ENCODE data around the gene SATB2.

- TF ChIP-seq, protein P1, sequence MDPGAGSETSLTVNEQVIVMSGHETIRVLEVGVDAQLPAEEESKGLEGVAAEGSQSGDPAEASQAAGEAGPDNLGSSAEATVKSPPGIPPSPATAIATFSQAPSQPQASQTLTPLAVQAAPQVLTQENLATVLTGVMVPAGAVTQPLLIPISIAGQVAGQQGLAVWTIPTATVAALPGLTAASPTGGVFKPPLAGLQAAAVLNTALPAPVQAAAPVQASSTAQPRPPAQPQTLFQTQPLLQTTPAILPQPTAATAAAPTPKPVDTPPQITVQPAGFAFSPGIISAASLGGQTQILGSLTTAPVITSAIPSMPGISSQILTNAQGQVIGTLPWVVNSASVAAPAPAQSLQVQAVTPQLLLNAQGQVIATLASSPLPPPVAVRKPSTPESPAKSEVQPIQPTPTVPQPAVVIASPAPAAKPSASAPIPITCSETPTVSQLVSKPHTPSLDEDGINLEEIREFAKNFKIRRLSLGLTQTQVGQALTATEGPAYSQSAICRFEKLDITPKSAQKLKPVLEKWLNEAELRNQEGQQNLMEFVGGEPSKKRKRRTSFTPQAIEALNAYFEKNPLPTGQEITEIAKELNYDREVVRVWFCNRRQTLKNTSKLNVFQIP (CRISPR knock-in tag; IDR thresholded peaks at IDR 0.05; ENCODE audit: borderline replicate concordance, low read depth) = no peak
- TF ChIP-seq, protein P2, sequence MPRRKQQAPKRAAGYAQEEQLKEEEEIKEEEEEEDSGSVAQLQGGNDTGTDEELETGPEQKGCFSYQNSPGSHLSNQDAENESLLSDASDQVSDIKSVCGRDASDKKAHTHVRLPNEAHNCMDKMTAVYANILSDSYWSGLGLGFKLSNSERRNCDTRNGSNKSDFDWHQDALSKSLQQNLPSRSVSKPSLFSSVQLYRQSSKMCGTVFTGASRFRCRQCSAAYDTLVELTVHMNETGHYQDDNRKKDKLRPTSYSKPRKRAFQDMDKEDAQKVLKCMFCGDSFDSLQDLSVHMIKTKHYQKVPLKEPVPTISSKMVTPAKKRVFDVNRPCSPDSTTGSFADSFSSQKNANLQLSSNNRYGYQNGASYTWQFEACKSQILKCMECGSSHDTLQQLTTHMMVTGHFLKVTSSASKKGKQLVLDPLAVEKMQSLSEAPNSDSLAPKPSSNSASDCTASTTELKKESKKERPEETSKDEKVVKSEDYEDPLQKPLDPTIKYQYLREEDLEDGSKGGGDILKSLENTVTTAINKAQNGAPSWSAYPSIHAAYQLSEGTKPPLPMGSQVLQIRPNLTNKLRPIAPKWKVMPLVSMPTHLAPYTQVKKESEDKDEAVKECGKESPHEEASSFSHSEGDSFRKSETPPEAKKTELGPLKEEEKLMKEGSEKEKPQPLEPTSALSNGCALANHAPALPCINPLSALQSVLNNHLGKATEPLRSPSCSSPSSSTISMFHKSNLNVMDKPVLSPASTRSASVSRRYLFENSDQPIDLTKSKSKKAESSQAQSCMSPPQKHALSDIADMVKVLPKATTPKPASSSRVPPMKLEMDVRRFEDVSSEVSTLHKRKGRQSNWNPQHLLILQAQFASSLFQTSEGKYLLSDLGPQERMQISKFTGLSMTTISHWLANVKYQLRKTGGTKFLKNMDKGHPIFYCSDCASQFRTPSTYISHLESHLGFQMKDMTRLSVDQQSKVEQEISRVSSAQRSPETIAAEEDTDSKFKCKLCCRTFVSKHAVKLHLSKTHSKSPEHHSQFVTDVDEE (CRISPR knock-in tag; IDR thresholded peaks at IDR 0.05) = no peak
- TF ChIP-seq OSR1 (CRISPR knock-in tag; IDR thresholded peaks at IDR 0.05) (no peak), CREB5 (CRISPR knock-in tag; IDR thresholded peaks at IDR 0.05; ENCODE audit: low read depth) (no peak), PATZ1 (CRISPR knock-in tag; IDR thresholded peaks at IDR 0.05; ENCODE audit: borderline replicate concordance) (no peak), ZNF565 (CRISPR knock-in tag; conservative IDR thresholded peaks at IDR 0.05; ENCODE audit: low read depth) (no peak), ARNTL (CRISPR knock-in tag; IDR thresholded peaks at IDR 0.05; ENCODE audit: borderline replicate concordance, low read depth) (no peak), GLIS3 (CRISPR knock-in tag; IDR thresholded peaks at IDR 0.05) (no peak), SNAI2 (CRISPR knock-in tag; IDR thresholded peaks at IDR 0.05) (no peak), RARB (CRISPR knock-in tag; IDR thresholded peaks at IDR 0.05) (no peak), ESRRG (CRISPR knock-in tag; IDR thresholded peaks at IDR 0.05) (no peak)
Observed at GRCh38 chr2:199341123-199341522, 116.6 kb downstream of the SATB2 start.

All from SK-N-SH treated with all-trans-retinoic acid at 6 μM for 48 hours (cell line).